Hippocampal formation (tissue), 2 donors: ENCODE measurements around the gene TMEM250.

ENCODE experiments used
- DNase-seq, 2 donors: peaks; one replicate each; lab custom pipeline; 2025; lab: John Stamatoyannopoulos, UW

The TMEM250 gene

GRCh38 chr9:136082496-136083361, 35.9 kb downstream of the TMEM250 start:
- DNase-seq: no peak

DNA sequence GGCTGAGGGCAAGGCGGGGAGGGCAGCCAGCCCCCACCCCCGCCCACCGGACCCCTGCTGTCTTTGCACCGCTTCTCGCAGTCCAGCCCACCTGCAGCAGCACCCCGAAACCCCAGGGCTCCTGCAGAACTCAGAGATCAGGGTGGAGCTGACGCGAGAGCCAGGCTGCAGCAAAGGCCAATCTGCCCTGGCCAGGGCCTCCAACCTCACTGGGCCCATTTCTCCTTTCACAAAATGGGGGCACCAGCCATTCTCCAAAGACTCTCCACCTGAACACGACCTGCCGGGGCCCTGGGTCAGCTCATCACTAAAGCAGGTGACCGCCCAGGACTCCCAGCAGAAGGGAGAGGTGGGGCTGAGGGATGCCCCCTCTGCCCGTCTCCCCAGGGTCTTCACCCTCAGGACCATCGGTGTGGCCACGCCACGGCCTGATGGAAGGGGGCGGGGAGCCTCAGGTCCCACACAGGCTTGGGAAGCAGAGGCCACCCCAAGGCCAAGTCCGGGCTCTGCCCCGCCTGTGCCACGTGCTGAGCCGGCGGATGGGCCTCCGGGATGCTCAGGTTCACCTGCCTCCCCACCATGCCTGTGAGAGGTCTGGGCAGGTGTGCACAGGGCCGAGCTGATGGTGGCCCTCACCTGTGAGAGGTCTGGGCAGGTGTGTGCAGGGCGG, 36.7 kb downstream of the TMEM250 start:
- no peak for DNase-seq

GRCh38 chr9:136081113-136081825, 37.4 kb downstream of the TMEM250 start:
- DNase-seq: no peak

GRCh38 chr9:136080716-136081112, 38.0 kb downstream of the TMEM250 start:
- no peak for DNase-seq

DNA sequence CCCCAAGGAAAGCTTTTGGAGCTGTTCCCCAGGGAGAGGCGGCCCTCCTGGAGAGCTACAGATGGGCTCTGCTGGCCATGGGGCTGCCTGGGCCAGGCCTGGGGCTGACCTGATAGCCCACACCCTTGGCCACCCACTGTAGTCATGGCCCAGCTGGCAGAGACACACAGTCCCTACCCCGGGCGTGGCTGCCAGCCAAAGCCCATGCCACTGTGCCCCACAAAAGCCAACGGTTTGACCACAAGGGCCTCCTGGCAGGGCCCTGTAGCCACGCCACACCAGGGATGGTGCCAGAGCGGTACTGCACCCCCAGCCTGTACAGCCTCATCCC, 38.8 kb downstream of the TMEM250 start:
- DNase-seq: no peak

DNA sequence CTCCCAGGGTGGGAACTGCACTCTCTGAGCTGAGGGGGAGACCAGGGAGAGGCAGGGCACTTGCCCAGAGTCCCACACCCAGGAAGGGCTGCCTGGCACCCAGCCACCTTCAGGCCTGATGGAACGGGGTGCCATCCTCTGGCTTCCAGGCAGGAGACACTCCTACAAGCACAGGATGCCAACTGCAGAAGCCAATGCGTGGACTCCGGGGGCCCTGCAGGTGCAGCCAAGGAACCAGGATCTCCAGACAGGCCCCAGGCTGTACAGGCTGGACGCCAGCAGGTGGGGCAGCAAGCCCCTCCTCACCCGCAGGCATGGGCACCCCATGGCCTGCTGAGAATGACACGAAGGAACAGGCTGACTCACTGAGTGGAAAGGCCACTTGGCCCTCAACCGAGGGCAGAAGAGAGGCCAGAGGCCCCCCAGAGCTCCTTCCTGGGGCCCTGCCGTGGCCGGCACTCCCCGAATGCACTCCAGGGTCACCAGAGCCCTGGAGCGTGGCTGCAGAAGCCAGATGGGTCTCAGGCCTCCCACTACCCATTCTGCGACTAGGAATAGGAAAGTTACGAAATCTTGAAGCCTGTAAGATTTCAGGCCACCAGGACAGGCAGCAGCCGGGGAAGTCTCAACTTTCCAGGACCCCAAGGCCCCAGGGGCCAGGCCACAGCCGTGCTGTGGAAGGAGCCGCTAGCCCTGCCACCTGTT, 39.3 kb downstream of the TMEM250 start:
- no peak for DNase-seq

DNA sequence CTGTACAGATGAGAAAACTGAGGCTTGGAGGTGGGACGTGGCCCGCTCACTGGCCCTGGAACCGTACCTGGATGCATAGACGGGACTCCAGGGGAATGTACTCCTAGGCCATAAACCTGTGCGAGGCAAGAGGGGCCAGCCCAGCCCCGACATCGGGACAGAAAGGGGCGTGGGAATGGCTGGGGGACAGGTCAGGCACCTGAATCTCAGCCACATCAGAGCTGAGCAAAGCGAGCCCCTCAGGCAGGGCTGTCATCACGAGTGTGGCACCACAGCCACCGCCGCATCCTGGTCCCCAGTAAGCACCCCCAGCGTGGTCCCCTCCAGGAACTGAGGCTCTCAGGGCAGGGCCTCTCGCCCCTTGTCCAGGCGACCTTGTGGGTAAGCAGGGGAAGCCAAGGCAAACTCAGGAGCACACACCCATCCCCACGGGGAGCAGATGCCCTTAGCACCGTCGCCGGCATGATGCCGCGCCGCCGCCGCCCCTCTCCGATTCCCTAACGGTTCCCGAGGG, 40.1 kb downstream of the TMEM250 start:
- DNase-seq: no peak

DNA sequence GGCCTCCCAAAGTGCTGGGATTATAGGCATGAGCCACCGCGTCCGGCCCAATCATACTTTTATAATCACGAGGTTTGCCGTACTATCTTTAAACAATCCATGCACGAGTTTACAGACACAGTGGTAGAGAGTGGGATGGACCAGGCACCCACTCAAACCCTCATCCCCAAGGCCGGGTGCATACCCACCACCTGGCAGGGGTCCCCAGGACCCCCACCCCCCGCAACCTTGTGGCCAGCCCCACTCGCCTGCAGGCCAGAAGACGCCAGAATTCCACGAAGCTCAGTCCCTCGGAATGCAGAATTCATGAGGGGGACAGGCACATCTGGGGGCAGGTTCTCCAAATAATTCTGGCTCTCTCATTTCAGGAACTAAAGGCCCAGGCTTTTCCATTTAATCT, 40.7 kb downstream of the TMEM250 start:
- DNase-seq: no peak

- no peak for DNase-seq
Observed at GRCh38 chr9:136077491-136077890, 41.2 kb downstream of the TMEM250 start.

DNA sequence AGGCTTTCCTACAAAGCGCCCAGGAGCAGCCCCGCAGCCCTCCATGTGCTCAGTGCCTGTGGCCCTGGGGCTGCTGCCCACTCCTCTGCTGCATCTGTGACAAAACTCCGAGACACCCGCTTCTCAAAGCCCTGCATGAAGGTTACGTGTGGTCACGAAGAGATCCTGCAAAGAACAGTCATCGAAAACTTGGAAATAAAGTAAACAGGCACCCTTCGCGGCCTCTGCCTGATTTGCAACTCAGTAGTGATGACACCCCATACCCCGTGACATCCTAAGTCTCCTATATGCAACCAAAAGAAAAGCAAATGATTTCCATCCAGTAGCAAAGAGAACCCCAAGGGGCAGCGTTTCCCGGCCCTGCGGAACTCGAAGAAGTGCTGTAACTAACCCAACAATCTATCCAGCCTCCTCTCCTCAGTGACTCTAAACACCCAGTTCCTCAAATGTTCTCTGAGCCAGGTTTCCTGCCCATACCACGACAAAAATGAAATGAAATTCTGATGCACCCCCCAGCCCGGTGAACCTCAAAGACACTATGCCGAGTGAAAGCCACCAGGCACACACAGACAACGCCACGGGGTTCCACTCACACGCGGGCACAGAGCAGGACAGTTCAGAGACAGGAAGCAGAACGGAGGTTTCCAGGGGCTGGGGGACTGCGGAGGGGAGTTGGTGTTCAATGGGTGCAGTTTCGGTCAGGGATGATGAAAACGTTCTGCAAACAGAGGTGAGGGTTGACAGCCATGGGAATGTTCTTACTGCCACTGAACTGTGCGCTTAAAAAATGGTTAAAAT, 42.6 kb downstream of the TMEM250 start:
- DNase-seq: no peak

- no peak for DNase-seq
Observed at GRCh38 chr9:136075134-136075841, 43.4 kb downstream of the TMEM250 start.

- no peak for DNase-seq
Observed at GRCh38 chr9:136074706-136075105, 44.0 kb downstream of the TMEM250 start.
